ENCODE results near the gene B4GALT6.

GRCh38 chr18:31586616-31587015 is 97.8 kb downstream of the B4GALT6 start:
- TF ChIP-seq CTCF (IDR thresholded peaks at IDR 0.05; ENCODE audit: insufficient read depth, low read depth, low read length) (no peak), EZH2 (IDR thresholded peaks at IDR 0.05; ENCODE audit: insufficient read depth, low read length) (no peak)
